Brain pericyte (primary cell): ENCODE measurements around the gene G6PC1.
"Not testable (repeated sequence)": the region's sequence is repeated elsewhere in the genome, so short reads cannot be mapped to it uniquely, and the experiment has no call there.

Source experiments
- DNase-seq: peaks from one replicate; pipeline ENCODE4 v3.0.0-alpha.2; 2012; ENCODE audit warnings: low read depth, low spot score

The G6PC1 gene

DNA sequence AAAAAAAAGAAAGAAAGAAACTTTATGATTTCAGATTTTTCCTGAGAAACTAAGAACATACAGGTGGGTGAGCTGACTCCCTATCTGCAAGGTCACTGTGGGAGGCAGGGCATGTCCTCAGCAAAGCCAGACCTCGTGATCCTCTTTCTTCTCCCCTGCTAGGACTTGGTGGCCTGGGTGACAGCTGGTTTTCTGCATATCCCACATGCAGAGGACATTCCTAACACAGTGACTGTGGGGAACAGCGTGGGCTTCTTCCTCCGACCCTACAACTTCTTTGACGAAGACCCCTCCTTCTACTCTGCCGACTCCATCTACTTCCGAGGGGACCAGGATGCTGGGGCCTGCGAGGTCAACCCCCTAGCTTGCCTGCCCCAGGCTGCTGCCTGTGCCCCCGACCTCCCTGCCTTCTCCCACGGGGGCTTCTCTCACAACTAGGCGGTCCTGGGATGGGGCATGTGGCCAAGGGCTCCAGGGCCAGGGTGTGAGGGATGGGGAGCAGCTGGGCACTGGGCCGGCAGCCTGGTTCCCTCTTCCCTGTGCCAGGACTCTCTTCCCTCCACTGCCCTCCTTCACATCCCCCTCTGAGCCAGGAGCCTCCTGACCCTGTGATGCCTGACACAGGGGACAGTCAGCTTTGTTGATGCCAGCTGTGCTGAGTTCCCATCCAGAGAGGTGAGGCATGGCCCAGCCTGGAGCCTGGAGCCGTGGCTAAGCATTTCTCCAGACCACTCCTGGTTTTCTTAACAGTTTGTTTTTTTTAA, 26.5 kb upstream of the G6PC1 start:
- DNase-seq = not testable (repeated sequence)

DNA sequence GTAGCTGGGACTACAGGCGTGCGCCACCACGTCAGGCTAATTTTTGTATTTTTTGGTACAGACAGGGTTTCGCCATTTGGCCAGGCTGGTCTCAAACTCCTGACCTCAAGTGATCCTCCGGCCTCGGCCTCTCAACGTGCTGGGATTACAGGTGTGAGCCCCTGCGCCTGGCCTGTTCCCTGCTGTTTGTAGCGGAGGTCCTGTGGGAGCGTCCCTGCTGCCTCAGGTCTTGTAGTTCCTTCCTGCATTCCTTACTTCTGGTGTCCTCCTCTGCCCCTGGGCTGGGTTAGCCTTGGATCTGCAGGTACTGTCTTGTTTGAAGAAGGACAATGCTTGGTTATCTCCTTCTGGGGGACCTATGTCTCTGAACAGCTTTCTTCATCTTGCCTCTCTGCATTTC, 23.6 kb upstream of the G6PC1 start:
- DNase-seq = no peak

- no peak for DNase-seq
Measured at GRCh38 chr17:42878123-42878880, 22.3 kb upstream of the G6PC1 start.

GRCh38 chr17:42878924-42879595, 21.5 kb upstream of the G6PC1 start:
- DNase-seq = no peak

DNA sequence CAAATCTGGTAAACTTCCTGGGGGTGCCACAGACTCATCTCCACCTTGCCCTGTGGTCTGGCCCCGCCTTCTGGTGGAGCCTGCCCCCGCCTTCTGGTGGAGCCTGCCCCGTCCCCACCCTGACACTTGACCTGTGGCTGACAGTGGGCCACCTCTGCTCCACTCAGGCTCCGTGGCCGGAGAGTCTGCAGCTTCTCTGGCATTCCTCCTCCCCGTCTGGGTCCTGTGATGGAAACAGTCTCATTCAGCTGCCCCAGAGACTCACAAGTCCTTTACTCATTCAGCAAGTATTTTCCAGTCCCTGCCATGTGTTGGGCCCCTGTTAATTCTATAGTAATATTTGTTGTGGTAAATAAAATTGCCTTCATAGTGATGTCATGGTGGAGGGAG, 21.0 kb upstream of the G6PC1 start:
- DNase-seq = no peak

- no peak for DNase-seq
Measured at GRCh38 chr17:42880776-42881310, 19.8 kb upstream of the G6PC1 start.

GRCh38 chr17:42881706-42882105, 18.9 kb upstream of the G6PC1 start:
- DNase-seq = not testable (repeated sequence)

GRCh38 chr17:42882166-42882565, 18.4 kb upstream of the G6PC1 start:
- DNase-seq = no peak

DNA sequence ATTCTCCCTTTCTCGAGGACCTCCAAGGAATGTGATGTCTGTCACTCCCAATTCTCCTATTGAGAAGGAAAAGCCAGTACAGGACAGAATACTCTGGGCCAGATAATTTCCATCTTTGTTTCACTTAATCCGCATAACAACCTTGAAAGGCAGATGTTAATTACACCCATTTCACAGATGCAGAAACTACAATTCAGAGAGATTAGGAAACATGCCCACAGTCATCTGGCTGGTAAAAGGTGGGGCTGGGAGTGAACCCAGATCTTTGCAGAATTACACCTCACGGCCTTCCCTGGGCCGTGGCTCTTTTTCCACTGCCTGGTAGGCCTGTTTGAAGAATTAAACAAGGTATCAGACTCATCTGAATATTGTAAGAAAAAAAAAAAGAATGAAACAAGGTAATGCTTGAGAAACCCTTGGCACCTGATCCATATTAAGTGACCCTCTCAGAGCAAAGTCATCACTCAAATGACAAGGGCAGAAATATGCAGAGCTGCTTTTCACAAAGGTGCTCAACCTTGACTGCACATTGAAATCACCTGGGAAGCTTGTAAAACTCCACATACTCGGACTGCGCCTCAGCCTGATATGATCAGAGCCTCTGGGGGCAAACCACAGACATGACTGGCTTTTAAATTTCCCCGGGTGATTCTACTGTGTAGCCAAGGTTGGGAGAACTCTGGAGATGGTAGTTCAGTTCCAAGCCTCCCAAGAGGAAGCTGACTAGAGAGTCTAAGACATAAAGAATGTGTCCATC, 16.6 kb upstream of the G6PC1 start:
- DNase-seq = no peak

- not testable (repeated sequence) for DNase-seq
Measured at GRCh38 chr17:42885806-42886205, 14.8 kb upstream of the G6PC1 start.

DNA sequence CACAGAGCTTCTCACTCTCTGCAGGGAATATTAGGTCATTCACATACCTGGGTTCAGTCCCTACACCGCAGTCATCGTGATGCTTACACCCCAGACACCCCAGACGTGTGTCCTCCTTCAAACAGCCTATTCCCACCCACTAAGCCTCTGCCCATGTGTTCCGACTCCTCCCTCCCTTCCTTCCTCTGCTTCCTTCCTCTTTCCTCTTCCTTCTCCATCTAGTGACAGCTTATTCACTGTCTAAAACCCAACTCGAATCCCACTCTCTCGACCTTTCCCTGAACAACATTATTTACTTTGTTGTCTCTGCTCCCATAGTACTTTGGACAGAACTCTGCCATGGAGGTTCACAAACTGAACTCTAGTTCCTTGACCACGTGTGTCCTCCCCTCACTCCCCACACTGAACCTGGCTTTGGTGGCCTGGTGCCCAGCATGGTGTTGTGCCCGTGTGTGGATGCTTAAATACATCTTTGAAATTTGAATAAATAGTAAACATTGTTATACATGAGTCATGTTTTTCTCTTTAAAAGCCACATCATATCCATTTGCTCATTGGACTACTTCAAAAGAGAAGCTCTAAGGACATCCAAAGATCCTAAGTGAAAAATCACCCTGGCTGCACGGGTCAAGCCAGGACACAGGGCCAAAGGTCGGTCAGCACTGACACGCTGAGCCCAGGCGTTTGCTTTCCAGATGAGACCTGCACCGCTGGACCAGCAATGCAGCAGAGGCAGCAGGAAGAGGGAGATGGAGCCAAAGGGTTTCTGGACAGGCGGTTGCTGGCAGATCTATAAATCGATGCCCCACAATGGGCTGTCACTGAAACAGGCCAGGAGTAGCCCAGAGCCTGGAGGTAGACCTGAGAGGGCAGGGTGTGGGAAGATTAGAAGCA, 14.1 kb upstream of the G6PC1 start:
- no peak for DNase-seq

DNA sequence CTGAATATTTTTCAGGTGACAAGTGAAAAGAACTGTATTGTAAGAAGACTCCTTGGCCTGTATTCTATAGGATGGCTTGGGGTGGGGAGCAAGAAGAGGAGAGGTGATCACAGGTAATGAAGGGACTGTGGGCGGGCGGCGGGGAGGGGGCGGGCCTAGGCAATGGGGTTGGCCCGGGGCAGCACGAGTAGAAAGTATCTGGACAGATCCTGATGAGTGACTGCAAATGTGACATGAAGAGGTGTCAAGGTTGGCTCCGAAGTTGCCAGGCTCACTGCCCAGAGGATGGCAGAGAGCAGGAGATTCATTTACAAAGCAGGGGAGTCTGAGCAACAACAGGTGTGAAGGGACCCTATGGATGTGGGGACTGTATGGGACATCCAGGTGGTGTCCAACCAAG, 10.8 kb upstream of the G6PC1 start:
- no peak for DNase-seq

GRCh38 chr17:42891539-42892152, 9.0 kb upstream of the G6PC1 start:
- DNase-seq = no peak

GRCh38 chr17:42893359-42893758, 7.2 kb upstream of the G6PC1 start:
- no peak for DNase-seq

- no peak for DNase-seq
Measured at GRCh38 chr17:42894283-42895184, 6.1 kb upstream of the G6PC1 start.

- no peak for DNase-seq
Measured at GRCh38 chr17:42895185-42895555, 5.4 kb upstream of the G6PC1 start.

GRCh38 chr17:42898147-42898811, 2.3 kb upstream of the G6PC1 start:
- no peak for DNase-seq

DNA sequence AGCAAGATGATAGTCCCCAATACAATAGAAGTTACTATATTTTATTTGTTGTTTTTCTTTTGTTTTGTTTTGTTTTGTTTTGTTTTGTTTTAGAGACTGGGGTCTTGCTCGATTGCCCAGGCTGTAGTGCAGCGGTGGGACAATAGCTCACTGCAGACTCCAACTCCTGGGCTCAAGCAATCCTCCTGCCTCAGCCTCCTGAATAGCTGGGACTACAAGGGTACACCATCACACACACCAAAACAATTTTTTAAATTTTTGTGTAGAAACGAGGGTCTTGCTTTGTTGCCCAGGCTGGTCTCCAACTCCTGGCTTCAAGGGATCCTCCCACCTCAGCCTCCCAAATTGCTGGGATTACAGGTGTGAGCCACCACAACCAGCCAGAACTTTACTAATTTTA, 618 bp upstream of the G6PC1 start:
- not testable (repeated sequence) for DNase-seq
